Neural progenitor cell (in vitro differentiated cells): ENCODE results near the gene KCTD19.

Experiments
- CTCF ChIP-seq: fragments of 200-600 bp; sonication (generic); IDR thresholded peaks from 2 replicates; pipeline ENCODE4 v1.5.1; 2017; ENCODE audit warnings: antibody characterized with exemption, mild to moderate bottlenecking
- EZH2 ChIP-seq: fragments of 200-600 bp; sonication (generic); IDR thresholded peaks from 2 replicates; pipeline ENCODE4 v1.6.1; 2017; ENCODE audit warnings: antibody characterized with exemption, mild to moderate bottlenecking, moderate library complexity

- no peak for TF ChIP-seq CTCF
- TF ChIP-seq EZH2, result no peak
Measured at GRCh38 chr16:67312719-67313118, 13.8 kb downstream of the KCTD19 start.
